HG02885 (cell line): Measurements from ENCODE around the gene IDH1.
A peak's percentile ranks its signal among the peaks of the same experiment; 100 is the strongest.
"Not testable (repeated sequence)": the region's sequence is repeated elsewhere in the genome, so short reads cannot be mapped to it uniquely, and the experiment has no call there.

Experiments
- ATAC-seq: cut with Tn5 transposase; IDR thresholded peaks from one replicate; pipeline ENCODE4 v1.9.1; 2021; ENCODE audit warnings: mild to moderate bottlenecking; ENCODE audit not compliant: unreplicated experiment, poor library complexity

IDH1 gene

DNA sequence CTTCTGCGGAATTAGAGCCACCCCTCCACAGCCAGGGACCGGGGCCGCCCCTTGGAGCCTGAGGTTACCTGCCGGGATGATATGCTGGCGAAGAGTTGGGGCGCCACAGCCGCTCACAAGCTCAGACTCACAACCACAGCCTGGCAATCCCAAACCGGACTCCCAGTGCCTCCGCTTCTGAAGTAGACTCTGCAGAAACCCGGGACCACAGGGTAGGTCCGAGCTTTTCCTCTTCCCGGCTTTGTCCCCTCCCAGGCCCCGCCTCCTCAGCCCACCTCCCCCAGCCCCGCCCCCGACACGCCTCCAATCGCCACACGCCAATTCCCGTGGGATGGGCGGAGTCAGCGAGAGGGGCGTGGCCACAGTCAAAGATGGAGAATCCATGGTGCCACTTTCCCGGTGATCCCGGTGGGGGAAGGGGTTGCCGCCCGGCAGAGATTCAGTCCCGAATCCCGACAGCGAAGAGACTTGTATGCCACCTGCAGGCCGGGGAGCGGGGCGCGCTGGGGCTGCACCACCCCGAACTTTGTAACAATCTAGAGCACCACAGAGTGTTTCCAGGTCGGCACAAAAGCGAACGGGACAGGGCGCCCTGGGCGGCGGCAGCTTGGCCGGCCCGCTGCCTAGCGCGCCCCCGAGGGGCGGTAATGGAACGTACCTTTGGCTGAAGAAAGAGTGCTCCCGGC, at the start of gene IDH1:
IDH1 (minus strand) TSS at position 201 of the 686 bp plus-strand sequence. CDS start 3,520 bp downstream, outside the sequence.
- ATAC-seq: peak; percentile 75

DNA sequence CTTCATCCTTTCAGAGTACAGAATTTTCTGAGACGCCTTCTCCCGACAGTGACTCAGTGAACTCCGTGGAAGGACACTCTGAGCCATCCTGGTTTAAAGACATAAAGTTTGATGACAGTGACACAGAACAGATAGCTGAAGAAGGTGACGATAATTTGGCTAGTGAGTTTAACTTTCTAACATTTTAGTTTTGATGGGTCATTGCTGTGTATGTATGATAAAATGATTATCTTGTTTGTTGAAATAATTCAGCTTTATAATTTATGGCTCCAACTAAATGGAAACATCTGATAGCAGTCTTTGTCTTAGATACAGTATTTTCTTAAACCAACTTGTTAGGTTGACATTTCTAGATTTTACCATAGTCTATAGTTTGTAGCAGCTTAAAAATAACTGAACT, 49.3 kb upstream of the IDH1 start:
- ATAC-seq: no peak

DNA sequence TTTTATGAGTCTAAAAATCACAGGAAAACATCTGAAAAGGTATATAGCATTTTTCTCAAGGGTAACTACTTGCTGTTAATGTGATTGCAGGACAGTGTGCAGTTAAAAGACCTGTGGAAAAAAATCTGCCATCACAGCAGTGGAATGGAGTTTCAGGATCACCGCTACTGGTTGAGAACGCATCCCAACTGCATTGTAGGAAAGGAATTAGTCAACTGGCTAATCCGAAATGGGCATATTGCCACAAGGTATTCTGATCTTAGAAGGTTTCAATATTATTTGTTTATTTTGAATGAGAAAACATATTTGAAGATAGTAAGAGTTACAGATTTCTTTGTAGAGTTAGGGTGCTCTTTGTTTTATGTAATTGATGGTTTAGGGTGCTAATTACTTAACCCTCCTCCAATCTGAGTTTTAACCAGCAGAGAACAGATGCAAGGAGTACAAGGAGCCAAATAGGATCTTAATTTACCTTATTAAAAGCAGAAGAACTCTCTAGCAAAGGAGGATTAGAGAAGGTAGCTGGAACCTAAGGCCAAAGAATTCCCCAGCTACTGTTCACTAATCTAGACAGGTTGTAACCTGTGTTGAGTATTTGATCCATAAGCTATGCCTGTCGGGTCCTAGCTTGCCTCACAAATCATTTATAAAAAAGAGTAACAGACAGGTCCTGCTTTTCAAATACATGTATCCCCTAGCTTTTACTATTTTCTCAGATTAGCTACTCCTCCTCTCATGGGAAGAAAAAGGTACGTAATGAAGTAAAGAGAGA, 46.2 kb upstream of the IDH1 start:
- ATAC-seq: no peak

DNA sequence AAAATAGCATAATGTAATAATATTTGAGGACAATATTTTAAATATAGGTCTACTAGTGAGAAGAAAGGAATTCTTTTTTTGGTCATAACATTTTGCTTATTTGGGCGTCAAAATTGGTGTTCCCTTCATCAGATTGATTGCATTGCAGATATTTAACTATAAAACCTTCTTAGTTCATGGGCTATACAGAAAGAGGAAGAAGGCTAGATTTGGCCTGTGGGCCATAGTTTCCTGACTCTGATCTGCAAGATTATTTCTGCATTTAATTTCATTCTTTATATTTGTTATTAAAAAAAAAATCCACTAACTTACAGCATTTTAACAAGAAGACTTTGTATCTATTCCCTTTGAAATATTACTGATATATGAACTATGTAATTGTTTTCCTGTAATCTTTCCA, 43.1 kb upstream of the IDH1 start:
- no peak for ATAC-seq

DNA sequence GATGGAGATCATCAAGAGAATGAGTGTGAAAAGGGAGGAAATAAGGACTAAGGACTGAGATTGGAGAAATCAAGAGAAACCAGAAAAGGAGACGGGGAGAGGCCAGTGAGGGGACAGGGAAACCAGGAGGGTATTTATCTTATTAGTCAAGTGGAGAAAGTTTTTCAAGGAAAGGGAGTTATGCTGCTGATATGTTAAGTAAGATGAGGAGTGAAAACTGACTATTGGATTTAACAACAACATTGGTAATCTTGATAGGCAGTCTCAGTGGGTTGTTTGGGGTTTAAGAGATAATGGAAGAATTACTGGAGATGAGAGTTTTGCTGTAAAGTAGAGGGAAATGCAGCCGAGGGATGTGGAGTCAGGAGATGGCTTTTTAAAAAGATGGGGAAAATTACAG, 41.7 kb upstream of the IDH1 start:
- no peak for ATAC-seq

DNA sequence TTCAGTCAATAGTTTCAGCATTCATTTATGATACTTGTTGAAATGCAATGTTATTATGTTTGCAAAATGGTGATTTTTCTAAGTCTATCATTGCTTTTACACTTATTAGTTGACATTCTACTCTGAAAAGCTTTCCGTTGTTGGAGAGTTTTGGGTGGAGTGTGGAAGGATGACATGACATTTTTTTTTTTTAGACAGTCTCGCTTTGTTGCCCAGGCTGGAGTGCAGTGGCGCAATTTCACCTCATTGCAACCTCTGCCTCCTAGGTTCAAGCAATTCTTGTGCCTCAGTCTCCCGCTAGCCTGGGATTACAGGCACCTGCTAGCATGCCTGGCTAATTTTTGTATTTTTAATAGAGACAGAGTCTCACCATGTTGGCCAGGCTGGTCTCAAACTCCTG, 41.0 kb upstream of the IDH1 start:
- ATAC-seq: no peak

DNA sequence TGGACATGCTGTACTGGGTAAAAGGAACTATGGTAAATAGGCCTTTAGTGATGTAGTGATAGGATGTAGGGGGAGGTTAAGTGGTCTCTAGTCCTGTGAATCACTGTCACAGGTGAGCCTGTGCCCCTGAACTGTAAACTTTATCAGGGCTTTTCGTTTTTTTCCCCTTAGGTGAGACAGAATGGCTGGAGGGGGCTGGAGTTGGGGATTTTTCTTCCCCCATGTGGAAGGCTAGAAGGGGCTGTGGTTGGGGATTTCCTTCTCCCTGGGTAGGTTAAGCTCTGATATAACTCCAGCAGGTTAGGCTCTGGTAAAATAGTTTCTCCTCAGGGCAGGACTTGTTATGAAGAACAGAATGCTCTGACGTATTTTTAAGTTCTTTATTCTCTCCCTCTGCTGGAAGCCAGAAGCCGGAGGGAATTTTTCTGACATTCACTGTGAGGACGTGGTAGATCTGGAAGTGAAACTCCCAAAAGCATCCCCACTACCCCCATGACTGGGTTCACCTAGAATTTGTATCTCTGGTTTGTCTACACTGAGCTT, 39.7 kb upstream of the IDH1 start:
- peak; percentile 59 for ATAC-seq

DNA sequence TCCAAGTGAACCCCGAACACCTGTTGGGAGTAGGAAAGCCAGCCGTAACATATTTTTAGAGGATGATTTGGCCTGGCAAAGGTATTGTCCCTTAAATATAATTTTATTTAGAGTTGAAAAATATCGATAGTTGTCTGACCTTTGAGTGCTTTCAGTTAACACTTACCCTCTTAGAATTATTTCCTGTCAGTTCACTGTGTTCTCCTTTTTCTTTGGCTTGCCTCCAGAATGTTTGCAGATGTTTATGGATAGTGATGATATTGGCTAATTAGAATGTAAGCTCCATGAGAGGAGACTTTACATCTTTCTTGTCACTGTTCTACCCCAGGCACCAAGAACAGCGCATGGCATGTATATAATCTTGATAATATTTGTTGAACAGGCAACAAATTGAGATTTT, 31.0 kb upstream of the IDH1 start:
- no peak for ATAC-seq

DNA sequence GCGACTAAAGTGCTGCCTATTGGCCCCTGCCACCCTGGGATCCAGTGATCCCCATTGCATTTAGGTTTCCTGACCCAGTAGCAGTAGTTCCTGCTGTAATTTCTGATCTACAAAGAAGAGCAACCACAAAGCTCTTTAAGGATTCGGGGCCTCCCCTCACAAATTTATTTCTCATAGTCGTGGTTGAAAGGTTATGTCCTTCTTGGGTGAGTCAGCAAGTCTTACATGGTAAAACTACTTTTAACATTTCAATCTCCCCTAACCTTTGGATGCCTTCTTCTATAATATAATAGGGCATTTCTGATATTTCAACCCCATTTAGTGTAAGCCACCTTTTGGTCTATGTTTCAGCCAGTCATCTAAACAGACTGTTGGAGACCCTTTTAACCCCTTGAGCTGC, 26.1 kb upstream of the IDH1 start:
- ATAC-seq: no peak

DNA sequence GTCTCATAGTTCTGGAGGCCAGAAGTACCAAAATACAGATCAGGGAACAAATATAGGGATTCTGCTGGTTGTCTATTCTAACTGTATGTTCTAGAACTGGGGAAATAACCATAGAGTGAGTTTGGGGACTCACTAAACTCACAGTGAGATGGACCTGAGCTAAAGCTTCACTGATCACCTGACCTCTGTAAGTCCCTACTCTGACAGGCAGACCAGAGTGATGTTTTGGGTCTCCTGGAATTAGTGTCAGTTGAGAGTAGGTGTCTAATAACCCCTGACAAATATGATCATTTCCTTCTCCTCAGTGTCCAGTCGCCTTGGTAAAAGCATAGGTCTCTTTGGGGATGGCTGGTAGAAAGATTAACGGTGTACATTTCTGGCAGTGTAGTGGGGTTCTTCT, 25.4 kb upstream of the IDH1 start:
- ATAC-seq: peak; percentile 44

DNA sequence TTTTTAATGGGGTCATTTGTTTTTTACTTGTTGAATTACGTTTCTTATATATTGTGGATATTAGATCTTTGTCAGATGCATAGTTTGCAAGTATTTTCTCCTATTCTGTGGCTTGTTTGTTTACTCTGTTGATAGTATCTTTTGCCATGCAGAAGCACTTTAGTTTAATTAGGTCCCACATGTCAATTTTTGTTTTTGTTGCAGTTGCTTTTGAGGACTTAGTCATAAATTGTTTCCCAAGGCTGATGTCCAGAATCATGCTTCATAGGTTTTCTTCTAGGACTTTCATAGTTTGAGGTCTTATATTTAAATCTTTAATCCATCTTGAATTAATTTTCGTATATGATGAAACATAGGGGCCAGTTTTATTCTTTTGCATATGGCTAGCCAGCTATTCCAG, 24.4 kb upstream of the IDH1 start:
- no peak for ATAC-seq

DNA sequence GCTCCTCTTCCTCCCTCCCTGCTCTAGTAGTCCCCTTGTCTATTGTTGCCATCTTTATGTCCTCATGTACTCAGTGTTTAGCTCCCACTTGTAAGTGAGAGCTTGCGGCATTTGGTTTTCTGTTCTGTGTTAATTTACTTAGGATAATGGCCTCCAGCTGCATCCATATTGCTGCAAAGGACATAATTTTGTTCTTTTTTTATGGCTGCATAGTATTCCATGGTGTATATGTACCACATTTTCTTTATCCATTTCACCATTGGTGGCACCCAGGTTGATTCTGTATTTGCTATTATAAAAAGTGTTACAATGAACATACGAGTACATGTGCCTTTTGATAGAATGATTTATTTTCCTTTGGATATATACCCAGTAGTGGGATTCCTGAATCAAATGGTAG, 23.7 kb upstream of the IDH1 start:
- no peak for ATAC-seq

DNA sequence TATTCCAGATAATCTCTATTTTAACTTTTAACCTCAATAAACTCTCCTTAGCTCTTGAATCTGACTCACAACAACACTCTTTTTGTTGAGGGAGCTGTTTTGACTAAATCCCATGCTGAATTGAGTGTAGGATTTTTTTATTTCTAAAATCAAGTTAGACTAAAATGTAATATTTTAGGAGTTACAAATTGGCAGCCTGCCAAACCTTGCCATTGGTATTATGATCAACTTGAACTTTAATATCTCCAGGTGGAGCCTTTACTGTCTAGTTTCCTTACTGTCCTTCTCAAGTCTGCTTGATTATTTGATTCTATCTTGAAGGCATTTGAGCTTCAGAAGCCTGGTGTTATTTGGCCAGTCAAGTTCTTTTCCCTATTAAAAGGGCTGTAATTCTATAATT, 19.9 kb upstream of the IDH1 start:
- ATAC-seq: no peak

DNA sequence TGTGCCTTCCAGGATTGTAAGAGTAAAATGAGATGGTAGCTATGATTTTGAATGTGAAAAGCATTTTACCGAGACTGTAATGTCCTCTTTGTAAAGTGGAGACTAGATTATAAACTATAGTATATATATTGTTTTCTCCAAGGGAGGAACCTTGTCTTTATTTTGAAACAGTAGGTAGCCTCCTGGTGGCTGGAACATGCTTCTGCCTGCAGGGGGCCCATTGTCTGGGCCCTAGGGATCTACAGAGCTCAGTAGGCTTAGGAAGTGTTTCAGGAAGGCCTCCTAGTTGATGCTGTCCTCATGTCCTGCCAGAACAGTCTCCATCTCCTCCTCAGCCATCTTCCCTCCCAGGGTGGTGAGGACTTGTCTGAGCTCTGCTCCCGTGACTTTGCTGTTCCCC, 14.2 kb upstream of the IDH1 start:
- ATAC-seq: no peak

DNA sequence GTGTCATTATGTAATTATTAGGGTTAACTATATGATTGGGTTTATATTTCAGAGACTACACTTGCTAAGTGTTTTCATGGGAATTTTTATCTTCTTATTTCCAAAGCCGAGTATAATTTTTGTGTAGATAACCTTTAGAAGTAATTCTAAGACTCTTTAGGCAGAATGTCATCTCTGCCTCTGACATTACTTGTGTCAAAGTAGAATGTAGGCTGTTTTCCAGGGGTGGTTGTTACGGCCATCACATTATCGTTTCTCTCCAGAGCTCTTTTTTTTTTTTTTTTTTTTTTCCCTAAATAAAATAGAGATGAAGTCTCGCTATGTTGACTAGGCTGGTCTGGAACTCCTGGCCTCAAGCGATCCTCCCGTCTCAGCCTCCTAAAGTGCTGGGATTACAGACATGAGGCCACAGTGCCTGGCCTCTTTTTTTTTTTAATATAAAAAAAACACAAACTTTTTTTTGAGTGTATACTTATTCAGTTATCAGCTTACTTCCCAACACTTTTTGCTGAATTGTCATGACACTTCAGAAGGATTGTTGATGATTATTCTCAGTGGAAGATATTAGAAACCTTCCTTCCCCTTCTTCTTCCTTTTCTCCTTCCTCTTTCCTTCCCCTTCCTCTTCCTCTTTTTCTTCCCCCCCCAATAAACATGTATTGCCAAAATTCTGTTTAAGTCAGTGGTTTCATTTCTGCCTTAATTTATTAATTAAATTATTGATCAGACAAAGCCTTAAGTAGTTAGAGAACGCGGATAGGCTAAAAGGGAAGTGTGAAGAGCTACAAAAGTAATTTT, 13.5 kb upstream of the IDH1 start:
- ATAC-seq: no peak

DNA sequence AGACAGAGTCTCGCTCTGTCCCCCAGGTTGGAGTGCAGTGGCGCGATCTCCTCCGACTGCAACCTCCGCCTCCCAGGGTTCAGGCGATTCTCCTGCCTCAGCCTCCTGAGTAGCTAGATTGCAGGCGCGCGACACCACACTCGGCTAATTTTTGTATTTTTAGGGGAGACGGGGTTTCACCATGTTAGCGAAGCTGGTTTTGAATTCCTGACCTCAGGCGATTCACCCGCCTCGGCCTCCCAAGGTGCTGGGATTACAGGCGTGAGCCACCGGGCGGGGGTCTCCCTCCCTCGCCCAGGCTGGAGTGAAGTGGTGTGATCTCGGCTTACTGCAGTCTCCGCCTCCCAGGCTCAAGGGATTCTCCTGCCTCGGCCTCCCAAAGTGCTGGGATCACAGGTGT, 12.7 kb upstream of the IDH1 start:
- not testable (repeated sequence) for ATAC-seq

DNA sequence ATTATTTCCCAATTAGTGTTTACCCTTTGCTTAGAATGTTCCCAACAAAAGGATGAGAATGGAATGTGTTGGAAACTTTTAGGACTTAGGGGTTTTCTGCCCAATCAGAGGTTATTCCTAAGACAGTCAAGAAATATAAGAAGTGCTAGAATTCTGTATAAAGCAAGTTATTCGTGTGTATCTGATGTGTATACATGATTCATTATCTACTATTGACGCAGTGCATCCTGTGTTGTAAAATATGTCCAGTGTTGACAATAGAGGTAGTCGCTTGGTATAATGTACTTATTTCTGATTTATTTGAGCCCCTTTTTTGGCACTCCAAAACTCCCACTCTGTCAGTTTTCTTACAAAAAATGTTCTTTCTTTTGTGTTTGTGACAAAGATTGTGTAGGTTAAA, 12.1 kb upstream of the IDH1 start:
- ATAC-seq: no peak

DNA sequence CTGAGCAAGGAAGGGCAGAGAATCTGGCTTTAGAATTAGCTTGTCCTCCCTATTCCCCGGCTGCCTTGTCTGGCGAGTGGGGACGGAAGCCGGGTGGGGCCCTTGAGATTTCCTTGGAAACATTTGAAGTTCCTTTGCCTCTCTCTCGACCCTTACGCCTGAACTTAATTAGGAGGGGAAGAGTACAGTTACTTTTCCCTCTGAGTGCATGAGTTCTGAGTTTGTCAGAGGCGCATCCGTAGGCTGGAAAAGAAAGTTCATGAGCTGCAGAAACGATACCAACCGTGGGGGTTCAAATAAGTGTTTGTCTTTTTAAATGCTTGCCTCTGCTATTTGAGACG, 11.7 kb upstream of the IDH1 start:
- ATAC-seq: peak; percentile 3

DNA sequence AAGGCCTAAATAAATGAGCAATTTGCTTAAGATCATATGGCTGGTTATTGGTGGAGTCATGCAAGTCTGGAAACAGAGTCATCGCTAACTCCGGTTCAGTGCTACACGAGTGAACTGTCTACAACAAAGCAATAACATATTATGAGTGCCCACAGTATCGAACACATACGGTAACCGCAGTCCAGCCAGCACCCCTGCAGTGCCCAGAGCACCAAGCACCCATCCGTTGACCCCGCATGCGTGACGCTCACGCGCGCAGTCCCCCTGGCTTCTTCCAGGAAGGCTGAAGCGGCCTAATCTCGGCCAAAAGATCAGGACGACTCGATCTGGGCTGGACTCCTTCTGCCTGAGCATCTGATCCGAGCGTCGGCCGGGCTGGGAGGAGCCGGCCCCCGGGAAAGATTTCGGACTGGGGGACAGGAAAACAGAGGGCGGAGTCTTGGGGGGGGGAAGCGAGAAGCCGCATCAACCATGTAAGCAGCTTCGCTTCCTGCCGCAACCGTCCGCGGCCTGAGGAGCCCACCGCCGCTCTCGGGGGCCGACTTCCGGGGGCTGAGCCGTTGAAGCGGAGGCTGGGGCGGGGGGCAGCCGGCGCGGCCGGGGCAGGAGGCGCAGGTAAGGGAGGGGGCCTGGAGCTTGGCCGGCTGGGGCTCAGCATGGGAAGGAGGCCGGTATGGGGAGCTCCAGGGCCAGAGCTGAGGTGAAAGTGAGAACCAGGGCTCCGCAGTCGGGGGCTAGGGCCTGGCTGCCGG, 11.1 kb upstream of the IDH1 start, which contains the start of gene PIKFYVE:
PIKFYVE (plus strand) TSS at position 455 of the 752 bp plus-strand sequence. CDS start 5,265 bp downstream, outside the sequence.
- peak; percentile 81 for ATAC-seq

DNA sequence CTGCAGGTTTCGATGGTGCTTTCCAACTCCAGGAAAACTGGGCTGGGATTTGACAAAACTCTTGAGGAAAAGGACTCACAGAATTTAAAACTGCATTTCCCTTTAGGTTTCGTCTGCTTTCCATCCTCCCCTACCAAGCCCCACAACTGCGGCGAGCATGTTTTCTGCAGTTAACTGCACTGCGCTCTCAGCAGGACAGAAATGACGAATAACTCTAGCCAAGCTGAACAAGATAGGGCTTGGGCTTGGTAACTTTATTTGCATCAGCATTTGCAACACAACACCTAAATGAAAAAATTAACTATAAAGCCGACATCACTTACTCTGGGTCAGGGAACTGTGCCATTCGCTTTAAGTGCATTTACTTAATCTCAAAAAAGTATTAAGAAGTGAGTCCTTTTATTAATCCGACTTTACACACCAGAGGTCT, 10.5 kb upstream of the IDH1 start:
- peak; percentile 56 for ATAC-seq
